Smooth muscle cell (in vitro differentiated cells): Measurements from ENCODE around the gene FBXW5. TPM values are rescaled to one million over a fixed set of nuclear protein-coding genes. Genes with fewer than 3 reads are reported as not detected.

Source experiments
- DNase-seq: peaks from one replicate; lab custom pipeline; 2025; ENCODE audit not compliant: unreplicated experiment; lab: John Stamatoyannopoulos, UW
- H2AFZ ChIP-seq: fragments of 200-600 bp; sonication (generic); 2 replicates; pipeline ENCODE4 v1.6.0; 2016; ENCODE audit warnings: antibody characterized with exemption, low read depth, mild to moderate bottlenecking
- H3F3A ChIP-seq: fragments of 200-600 bp; sonication (generic); 2 replicates; pipeline ENCODE4 v1.6.0; 2017; ENCODE audit warnings: antibody characterized with exemption, low read depth
- H3K27ac ChIP-seq: fragments of 200-600 bp; sonication (generic); 2 replicates; pipeline ENCODE4 v1.5.1; 2016; ENCODE audit warnings: low read depth, mild to moderate bottlenecking
- H3K27me3 ChIP-seq: fragments of 200-600 bp; sonication (generic); 2 replicates; pipeline ENCODE4 v1.6.1; 2016; ENCODE audit warnings: low read depth, mild to moderate bottlenecking
- H3K36me3 ChIP-seq: fragments of 200-600 bp; sonication (generic); 2 replicates; pipeline ENCODE4 v1.5.1; 2016; ENCODE audit warnings: low read depth
- H3K4me1 ChIP-seq: fragments of 200-600 bp; sonication (generic); 2 replicates; pipeline ENCODE4 v1.5.1; 2016; ENCODE audit warnings: low read depth
- H3K4me2 ChIP-seq: fragments of 200-600 bp; sonication (generic); 2 replicates; pipeline ENCODE4 v1.6.0; 2016; ENCODE audit warnings: mild to moderate bottlenecking
- H3K4me3 ChIP-seq: fragments of 200-600 bp; sonication (generic); 2 replicates; pipeline ENCODE4 v1.5.1; 2016; ENCODE audit warnings: mild to moderate bottlenecking
- H3K79me2 ChIP-seq: fragments of 200-600 bp; sonication (generic); 2 replicates; pipeline ENCODE4 v1.6.0; 2016; ENCODE audit warnings: low read depth, mild to moderate bottlenecking
- H3K9ac ChIP-seq: fragments of 200-600 bp; sonication (generic); 2 replicates; pipeline ENCODE4 v1.6.0; 2016; ENCODE audit warnings: low read depth
- H3K9me3 ChIP-seq: fragments of 200-600 bp; sonication (generic); replicated peaks from 2 replicates; pipeline ENCODE4 v1.5.1; 2016; ENCODE audit warnings: low read depth
- H4K20me1 ChIP-seq: fragments of 200-600 bp; sonication (generic); 2 replicates; pipeline ENCODE4 v1.6.0; 2016; ENCODE audit warnings: low read depth
- WGBS: methylation state at CpG from one replicate; pipeline ENCODE4 v1.1.7; 2016; ENCODE audit warnings: low lambda C conversion rate; 5-methylcytosine and 5-hydroxymethylcytosine counted together
- polyA plus RNA-seq: library from polyadenylated mRNA; unstranded; fragments of >200 nt; fragmentation: Nextera tagmentation; extraction: Ambion mirVana; gene quantifications from 2 replicates; pipeline ENCODE4 v1.2.1, GENCODE V29; 2016
- total RNA-seq: library from RNA; depleted of rRNA; stranded (reverse); fragments of >200 nt; gene quantifications from 2 replicates; pipeline ENCODE4 v1.2.3, GENCODE V29; 2014
- TF ChIP-seq, protein P1 (sequence below): fragments of 200-600 bp; sonication (generic); IDR thresholded peaks from 2 replicates; pipeline ENCODE4 v1.5.1; 2017; ENCODE audit warnings: borderline replicate concordance, mild to moderate bottlenecking, antibody characterized with exemption; ENCODE audit not compliant: insufficient read depth, poor library complexity, severe bottlenecking

FBXW5 gene
- total and polyA plus RNA-seq, 2 experiments from 2014 or later = 70.5 to 105 TPM

- H3K4me1 ChIP-seq = peaks cover 4% of the 10 kb centered on the region
- peaks cover 4% of the 10 kb centered on the region for H3K79me2 ChIP-seq
- no peaks in the 10 kb centered on the region for H3K9me3 ChIP-seq
- no peak overlapping the region for H3K4me3 ChIP-seq
- 92% methylated on average over 13 of the region's 13 CpGs for WGBS
- TF ChIP-seq, protein P1, sequence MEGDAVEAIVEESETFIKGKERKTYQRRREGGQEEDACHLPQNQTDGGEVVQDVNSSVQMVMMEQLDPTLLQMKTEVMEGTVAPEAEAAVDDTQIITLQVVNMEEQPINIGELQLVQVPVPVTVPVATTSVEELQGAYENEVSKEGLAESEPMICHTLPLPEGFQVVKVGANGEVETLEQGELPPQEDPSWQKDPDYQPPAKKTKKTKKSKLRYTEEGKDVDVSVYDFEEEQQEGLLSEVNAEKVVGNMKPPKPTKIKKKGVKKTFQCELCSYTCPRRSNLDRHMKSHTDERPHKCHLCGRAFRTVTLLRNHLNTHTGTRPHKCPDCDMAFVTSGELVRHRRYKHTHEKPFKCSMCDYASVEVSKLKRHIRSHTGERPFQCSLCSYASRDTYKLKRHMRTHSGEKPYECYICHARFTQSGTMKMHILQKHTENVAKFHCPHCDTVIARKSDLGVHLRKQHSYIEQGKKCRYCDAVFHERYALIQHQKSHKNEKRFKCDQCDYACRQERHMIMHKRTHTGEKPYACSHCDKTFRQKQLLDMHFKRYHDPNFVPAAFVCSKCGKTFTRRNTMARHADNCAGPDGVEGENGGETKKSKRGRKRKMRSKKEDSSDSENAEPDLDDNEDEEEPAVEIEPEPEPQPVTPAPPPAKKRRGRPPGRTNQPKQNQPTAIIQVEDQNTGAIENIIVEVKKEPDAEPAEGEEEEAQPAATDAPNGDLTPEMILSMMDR = no peak
- H3K9ac ChIP-seq = no peak overlapping the region
- H3K36me3 ChIP-seq = no peaks in the 10 kb centered on the region
- no peak overlapping the region for H2AFZ ChIP-seq
- peaks cover 15% of the 10 kb centered on the region for H4K20me1 ChIP-seq
- H3F3A ChIP-seq = no peaks in the 10 kb centered on the region
- no peaks in the 10 kb centered on the region for H3K27me3 ChIP-seq
- H3K4me2 ChIP-seq = no peak overlapping the region
- no peak for DNase-seq
- H3K27ac ChIP-seq = peak overlapping the region; percentile 88
These were observed 43.5 kb downstream of the FBXW5 start for GRCh38 chr9:136900988-136901515.

GRCh38 chr9:136900556-136900955 is 44.0 kb downstream of the FBXW5 start:
- Histone ChIP-seq H3F3A (no peaks in the 10 kb centered on the region), H2AFZ (no peak overlapping the region), H3K9ac (no peak overlapping the region), H3K9me3 (no peaks in the 10 kb centered on the region), H3K4me2 (no peak overlapping the region), H3K36me3 (no peaks in the 10 kb centered on the region), H3K27me3 (no peaks in the 10 kb centered on the region), H3K27ac (no peak overlapping the region), H3K4me1 (peaks cover 4% of the 10 kb centered on the region), H4K20me1 (peaks cover 20% of the 10 kb centered on the region), H3K4me3 (no peak overlapping the region), H3K79me2 (peaks cover 9% of the 10 kb centered on the region)
- DNase-seq = no peak
- TF ChIP-seq, protein P1 = no peak
- 96% methylated on average over 10 of the region's 10 CpGs for WGBS

DNA sequence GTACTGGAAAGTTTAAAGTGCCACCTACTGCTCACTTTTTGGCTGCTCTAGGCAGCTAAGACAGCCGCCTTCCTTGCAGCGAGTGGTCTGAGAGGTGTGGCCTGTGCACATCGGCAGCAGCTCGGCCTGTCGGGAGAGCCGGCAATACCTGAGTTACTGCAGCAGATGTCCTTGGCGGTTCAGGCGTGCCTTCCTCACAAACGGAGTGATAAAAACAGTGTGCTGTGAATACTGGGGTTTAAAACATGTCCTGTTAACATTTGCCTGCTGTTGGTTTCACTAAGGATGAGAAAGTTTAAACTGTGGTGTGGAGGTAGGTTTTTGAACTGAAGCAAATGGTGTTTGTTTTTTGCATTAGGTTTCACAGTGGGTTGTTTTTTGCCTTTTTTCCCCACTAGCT is 45.3 kb downstream of the FBXW5 start:
- no peak overlapping the region for H2AFZ ChIP-seq
- H3F3A ChIP-seq = no peaks in the 10 kb centered on the region
- TF ChIP-seq, protein P1 = no peak
- no peak overlapping the region for H3K4me3 ChIP-seq
- H3K4me2 ChIP-seq = no peak overlapping the region
- no peaks in the 10 kb centered on the region for H3K9me3 ChIP-seq
- no peak overlapping the region for H3K9ac ChIP-seq
- peaks cover 4% of the 10 kb centered on the region for H3K4me1 ChIP-seq
- 94% methylated on average over 9 of the region's 9 CpGs for WGBS
- H3K27me3 ChIP-seq = no peaks in the 10 kb centered on the region
- no peaks in the 10 kb centered on the region for H3K36me3 ChIP-seq
- peaks cover 33% of the 10 kb centered on the region for H4K20me1 ChIP-seq
- no peak for DNase-seq
- H3K27ac ChIP-seq = no peak overlapping the region
- H3K79me2 ChIP-seq = peaks cover 19% of the 10 kb centered on the region

GRCh38 chr9:136898483-136899100 is 45.9 kb downstream of the FBXW5 start:
- Histone ChIP-seq H3K9ac (no peak overlapping the region), H3K79me2 (peaks cover 25% of the 10 kb centered on the region)
- TF ChIP-seq, protein P1 = no peak

More at GRCh38 chr9:136898483-136899100, 45.9 kb downstream of the FBXW5 start:
- H3F3A ChIP-seq = no peaks in the 10 kb centered on the region
- no peaks in the 10 kb centered on the region for H3K9me3 ChIP-seq
- peaks cover 39% of the 10 kb centered on the region for H4K20me1 ChIP-seq
- no peak for DNase-seq
- H3K4me2 ChIP-seq = no peak overlapping the region
- no peaks in the 10 kb centered on the region for H3K27me3 ChIP-seq
- H3K4me1 ChIP-seq = peaks cover 4% of the 10 kb centered on the region
- no peaks in the 10 kb centered on the region for H3K36me3 ChIP-seq
- WGBS = 96% methylated on average over 21 of the region's 21 CpGs
- no peak overlapping the region for H2AFZ ChIP-seq
- no peak overlapping the region for H3K27ac ChIP-seq
- H3K4me3 ChIP-seq = no peak overlapping the region
